H1 (cell line): ENCODE data around the gene PTAR1. TPM values are rescaled to one million over a fixed set of nuclear protein-coding genes. Genes with fewer than 3 reads are reported as not detected.

ENCODE experiments used
- CTCF ChIA-PET: fragments of 300-600 bp; sonication (Branson Sonifier 250); formaldehyde crosslinking; loops from one replicate; lab custom pipeline; 2021; ENCODE audit not compliant: partially characterized antibody; lab: Charles Lee
- POLR2A ChIA-PET: fragments of 300-600 bp; sonication (Branson Sonifier 250); formaldehyde crosslinking; loops from one replicate; lab custom pipeline; 2021; ENCODE audit warnings: inconsistent platforms; ENCODE audit not compliant: partially characterized antibody; lab: Charles Lee
- DNase-seq, 2 experiments: peaks; one replicate each; pipeline versions ENCODE4 v3.0.0 to v3.0.0-alpha.2; 2010 to 2022; ENCODE audit warnings: low spot score in 2 of 2, low read depth in 1 of 2, mixed read lengths in 1 of 2
- FAIRE-seq: peaks from 2 replicates; lab custom pipeline; 2011; peaks lifted over from hg19 to GRCh38; lab: Jason Lieb, UNC
- H2AFZ ChIP-seq: 2 replicates; pipeline ENCODE4 v1.8.1; 2012; ENCODE audit warnings: low read length, inconsistent platforms
- H2AK5ac ChIP-seq: 2 replicates; pipeline ENCODE4 v1.6.1; 2013; ENCODE audit warnings: low read depth, low read length
- H2BK120ac ChIP-seq: replicated peaks from 2 replicates; pipeline ENCODE3; 2013; ENCODE audit warnings: low read depth, low read length, inconsistent platforms
- H2BK12ac ChIP-seq: 2 replicates; pipeline ENCODE4 v1.6.1; 2013; ENCODE audit warnings: low read depth, low read length
- H2BK15ac ChIP-seq: 2 replicates; pipeline ENCODE4 v1.6.1; 2013; ENCODE audit warnings: low read length
- H2BK20ac ChIP-seq: 2 replicates; pipeline ENCODE4 v1.6.1; 2013; ENCODE audit warnings: low read length
- H2BK5ac ChIP-seq: 2 replicates; pipeline ENCODE4 v1.6.1; 2013; ENCODE audit warnings: low read depth, low read length
- H3K14ac ChIP-seq: 2 replicates; pipeline ENCODE4 v1.6.1; 2013; ENCODE audit warnings: inconsistent platforms; ENCODE audit not compliant: insufficient read length
- H3K18ac ChIP-seq: 2 replicates; pipeline ENCODE4 v1.6.1; 2013; ENCODE audit warnings: low read length; ENCODE audit errors: extremely low read depth
- H3K23ac ChIP-seq: 2 replicates; pipeline ENCODE4 v1.6.1; 2013; ENCODE audit warnings: inconsistent platforms; ENCODE audit not compliant: insufficient read length
- H3K23me2 ChIP-seq: 2 replicates; pipeline ENCODE4 v1.6.1; 2013; ENCODE audit warnings: low read depth, low read length
- H3K27ac ChIP-seq: 2 replicates; pipeline ENCODE4 v1.6.1; 2011; ENCODE audit warnings: low read depth, low read length, inconsistent platforms
- H3K27me3 ChIP-seq, 4 experiments: replicated peaks in 1 of 4; 1 replicate in 1 of 4; 2 replicates in 3 of 4; pipeline versions ENCODE4 v1.6.1 to v1.8.1; 2011 to 2013; ENCODE audit warnings: low read length in 3 of 4, mild to moderate bottlenecking in 3 of 4, inconsistent platforms in 2 of 4, mixed read lengths in 2 of 4, moderate library complexity in 1 of 4; ENCODE audit not compliant: control insufficient read depth in 3 of 4, insufficient read depth in 3 of 4; ENCODE audit errors: extremely low read depth in 1 of 4
- H3K36me3 ChIP-seq, 4 experiments: 2 replicates each; pipeline versions ENCODE4 v1.6.1 to v1.8.1; 2011 to 2013; ENCODE audit warnings: mild to moderate bottlenecking in 4 of 4, low read length in 3 of 4, moderate library complexity in 2 of 4, control low read depth in 1 of 4, inconsistent platforms in 1 of 4; ENCODE audit not compliant: insufficient read depth in 4 of 4, control insufficient read depth in 2 of 4
- H3K4ac ChIP-seq: replicated peaks from 2 replicates; pipeline ENCODE3; 2013; ENCODE audit warnings: low read length, low read depth, mixed read lengths, inconsistent platforms; ENCODE audit not compliant: insufficient read length
- H3K4me1 ChIP-seq, 4 experiments: replicated peaks in 1 of 4; 1 replicate in 1 of 4; 2 replicates in 3 of 4; pipeline versions ENCODE4 v1.6.1 to v1.8.1; 2011 to 2013; ENCODE audit warnings: low read length in 3 of 4, inconsistent platforms in 2 of 4, mixed read lengths in 1 of 4; ENCODE audit not compliant: insufficient read depth in 4 of 4, control insufficient read depth in 3 of 4
- H3K4me2 ChIP-seq, 2 experiments: 2 replicates each; pipeline versions ENCODE4 v1.6.1 to v1.8.1; 2011 to 2013; ENCODE audit warnings: low read depth in 2 of 2, low read length in 2 of 2, control low read depth in 1 of 2, inconsistent platforms in 1 of 2, mild to moderate bottlenecking in 1 of 2; ENCODE audit not compliant: insufficient read depth in 1 of 2
- H3K4me3 ChIP-seq, 4 experiments: fragments of 200-600, 300-600 bp in 1 of 4; sonication (generic), shearing (Covaris generic), sonication (Bioruptor Twin) in 1 of 4; 2 replicates each; pipeline versions ENCODE4 v1.5.1 to v1.8.1; 2011 to 2016; ENCODE audit warnings: low read length in 4 of 4, low read depth in 3 of 4, control low read depth in 2 of 4, inconsistent platforms in 2 of 4, mild to moderate bottlenecking in 2 of 4, mixed read lengths in 1 of 4, moderate library complexity in 1 of 4; ENCODE audit not compliant: insufficient read depth in 2 of 4; ENCODE audit errors: extremely low read depth in 1 of 4
- H3K56ac ChIP-seq: replicated peaks from 2 replicates; pipeline ENCODE3; 2013; ENCODE audit warnings: low read depth, mild to moderate bottlenecking, mixed read lengths, low read length, inconsistent platforms; ENCODE audit not compliant: insufficient read length
- H3K79me1 ChIP-seq: 2 replicates; pipeline ENCODE4 v1.6.1; 2013; ENCODE audit warnings: low read depth, low read length, control low read depth
- H3K79me2 ChIP-seq, 2 experiments: 2 replicates each; pipeline versions ENCODE4 v1.6.1 to v1.8.1; 2012 to 2013; ENCODE audit warnings: low read length in 2 of 2, mild to moderate bottlenecking in 2 of 2, inconsistent platforms in 1 of 2; ENCODE audit not compliant: insufficient read depth in 2 of 2, control insufficient read depth in 1 of 2
- H3K9ac ChIP-seq, 4 experiments: replicated peaks in 1 of 4; 1 replicate in 1 of 4; 2 replicates in 3 of 4; pipeline versions ENCODE4 v1.6.1 to v1.8.1; 2011 to 2013; ENCODE audit warnings: low read depth in 3 of 4, low read length in 3 of 4, control low read depth in 2 of 4, mild to moderate bottlenecking in 2 of 4, moderate library complexity in 2 of 4, inconsistent platforms in 1 of 4; ENCODE audit errors: extremely low read depth in 1 of 4
- H3K9me3 ChIP-seq, 2 experiments: 2 replicates each; pipeline versions ENCODE4 v1.6.1 to v1.8.1; 2012 to 2013; ENCODE audit warnings: mild to moderate bottlenecking in 2 of 2, moderate library complexity in 2 of 2, control low read depth in 1 of 2, inconsistent platforms in 1 of 2, low read depth in 1 of 2, low read length in 1 of 2, mixed read lengths in 1 of 2; ENCODE audit not compliant: insufficient read depth in 2 of 2
- H4K20me1 ChIP-seq, 2 experiments: replicated peaks in 1 of 2; 2 replicates each; pipeline versions ENCODE3 to v1.8.1; 2011 to 2013; ENCODE audit warnings: inconsistent platforms in 2 of 2, low read length in 2 of 2, mild to moderate bottlenecking in 1 of 2; ENCODE audit not compliant: insufficient read depth in 2 of 2, control insufficient read depth in 1 of 2
- H4K5ac ChIP-seq: 2 replicates; pipeline ENCODE4 v1.6.1; 2013; ENCODE audit warnings: low read length, low read depth, mixed read lengths, inconsistent platforms; ENCODE audit not compliant: insufficient read length
- H4K8ac ChIP-seq: 2 replicates; pipeline ENCODE4 v1.8.0; 2013; ENCODE audit warnings: mild to moderate bottlenecking, moderate library complexity, low read length, inconsistent platforms; ENCODE audit not compliant: insufficient read depth; ENCODE audit errors: extremely low read depth
- H4K91ac ChIP-seq: replicated peaks from 2 replicates; pipeline ENCODE3; 2013; ENCODE audit warnings: low read length, mixed read lengths, inconsistent platforms; ENCODE audit not compliant: insufficient read length
- BCL11A ChIP-seq, 2 experiments: IDR thresholded peaks; one replicate each; pipeline ENCODE4 v1.6.1; 2011; ENCODE audit warnings: low read depth in 2 of 2, low read length in 2 of 2, mild to moderate bottlenecking in 2 of 2
- CBX5 ChIP-seq: fragments of 300-800, 300-1000 bp; sonication (generic); IDR thresholded peaks from 2 replicates; pipeline ENCODE4 v1.7.1; 2016; ENCODE audit warnings: antibody characterized with exemption, low read length, low read depth
- HDAC2 ChIP-seq, 2 experiments: fragments of 300-600 bp in 1 of 2; sonication (generic) in 1 of 2; IDR thresholded peaks; 2 replicates each; pipeline ENCODE4 v1.6.1; 2011 to 2012; ENCODE audit warnings: low read depth in 2 of 2, low read length in 2 of 2, mild to moderate bottlenecking in 2 of 2, moderate library complexity in 2 of 2, borderline replicate concordance in 1 of 2, inconsistent platforms in 1 of 2
- RAD21 ChIP-seq, 2 experiments: IDR thresholded peaks in 1 of 2; conservative IDR thresholded peaks in 1 of 2; 2 replicates each; pipeline ENCODE4 v1.6.1; 2011; ENCODE audit warnings: low read depth in 2 of 2, low read length in 2 of 2, improper control_type of control experiment in 1 of 2, inconsistent platforms in 1 of 2, mild to moderate bottlenecking in 1 of 2, moderate library complexity in 1 of 2
- WGBS, 2 experiments: shearing (Covaris generic) in 1 of 2; methylation state at CpG; one replicate each; pipeline versions ENCODE4 v1.1.6 to v1.1.7; 2013 to 2015; ENCODE audit warnings: low lambda C conversion rate in 2 of 2, mixed read lengths in 2 of 2, inconsistent platforms in 1 of 2, low coverage in 1 of 2, missing lambda C conversion rate in 1 of 2; ENCODE audit not compliant: insufficient replicate concordance in 2 of 2, insufficient coverage in 1 of 2, insufficient read length in 1 of 2; ENCODE audit errors: extremely low coverage in 1 of 2, missing lambda C conversion rate in 1 of 2; 5-methylcytosine and 5-hydroxymethylcytosine counted together
- polyA plus RNA-seq, 7 experiments: library from polyadenylated mRNA; depleted of rRNA in 3 of 7; stranded (reverse) in 5 of 7; unstranded in 2 of 7; fragments of >200 nt in 5 of 7; fragments of 200-250 nt in 2 of 7; gene quantifications; 1 replicate in 5 of 7; 2 replicates in 1 of 7; 4 replicates in 1 of 7; pipeline versions ENCODE4 v1.2.1 to v1.2.3, GENCODE V29; 2011 to 2013; ENCODE audit warnings: missing spikeins in 2 of 7, mixed read lengths in 2 of 7
- total RNA-seq: library from RNA; stranded (reverse); fragmentation: NEBNext Ultra II Directional; extraction: Animal tissue kit (Norgen Biotek cat#: 25700); gene quantifications from 2 replicates; pipeline ENCODE4 v1.2.1, GENCODE V29; 2021

Gene PTAR1
- total and polyA plus RNA-seq, 2 of the 8 experiments (the other 6 are each of a cell fraction or from before 2014, with no cell fraction given), result 19.5 to 84.9 TPM

- FAIRE-seq (no peak), DNase-seq (no peak)
- WGBS, 2 experiments, result 92% methylated on average over 2 of the region's 2 CpGs; no CpG with 5 or more reads in 1 of the 2 experiments
- no peak overlapping the region for H4K8ac ChIP-seq
- no peak overlapping the region for H3K4me2 ChIP-seq
- no peaks in the 10 kb centered on the region for H3K27me3 ChIP-seq
- H2BK15ac ChIP-seq, result no peak overlapping the region
- H2AFZ ChIP-seq, result no peak overlapping the region
- peaks cover 2 to 80% (median 17%) of the 10 kb centered on the region in 4 experiments; a peak in 6 of 8 replicates for H3K36me3 ChIP-seq
- H4K20me1 ChIP-seq, result peaks cover 4 to 6% of the 10 kb centered on the region in 2 experiments
- H3K79me2 ChIP-seq, result peaks cover 0 to 83% of the 10 kb centered on the region in 2 experiments; a peak in 3 of 4 replicates
- H2BK5ac ChIP-seq, result no peak overlapping the region
- H3K4me1 ChIP-seq, result 0 out of 7 replicates have a peak, but pooled peaks cover 0 to 2% (median 0%) of the 10 kb centered on the region in 4 experiments
- H3K14ac ChIP-seq, result no peak overlapping the region
- H3K9ac ChIP-seq, result no peak overlapping the region
- no peak overlapping the region for H2BK20ac ChIP-seq
- no peak overlapping the region for H3K4me3 ChIP-seq
- no peak overlapping the region for H3K18ac ChIP-seq
- H2BK12ac ChIP-seq, result no peak overlapping the region
- H2BK120ac ChIP-seq, result no peak overlapping the region
- CTCF ChIA-PET, result interaction anchor here (0.8 kb wide), 1 partner anchor 68 kb away, joined by 3 read pairs; no protein-coding TSS in a partner anchor
- no peak overlapping the region for H3K4ac ChIP-seq
- no peak overlapping the region for H3K27ac ChIP-seq
- H3K23me2 ChIP-seq, result no peaks in the 10 kb centered on the region
- TF ChIP-seq BCL11A (IDR thresholded peaks at IDR 0.05; ENCODE audit: low read depth in 2 of 2, low read length in 2 of 2) (no peak), RAD21 (IDR thresholded peaks at IDR 0.05 in 1 of 2, conservative IDR thresholded peaks at IDR 0.05 in 1 of 2; ENCODE audit: low read depth in 2 of 2, low read length in 2 of 2) (no peak), CBX5 (no peak), HDAC2 (IDR thresholded peaks at IDR 0.05; ENCODE audit: borderline replicate concordance in 1 of 2, low read depth in 2 of 2, low read length in 2 of 2) (no peak)
- no peak overlapping the region for H2AK5ac ChIP-seq
- no peaks in the 10 kb centered on the region for H3K9me3 ChIP-seq
- no peak overlapping the region for H3K56ac ChIP-seq
- no peak overlapping the region for H4K91ac ChIP-seq
- no peak overlapping the region for H4K5ac ChIP-seq
- POLR2A ChIA-PET, result no interaction called here
- no peak overlapping the region for H3K23ac ChIP-seq
- no peaks in the 10 kb centered on the region; the same call in none of the 2 replicates for H3K79me1 ChIP-seq
Measured at GRCh38 chr9:69740872-69741505, 18.8 kb downstream of the PTAR1 start.
